Activated naive CD4-positive, alpha-beta T cell treated with anti-CD3 and anti-CD28 coated beads, Interleukin-2, amount 50 U/mL, for 16 hours (primary cell): Measurements from ENCODE around the gene DNAH17.

ENCODE experiments used
- DNase-seq: peaks from one replicate; pipeline ENCODE4 v3.0.0-alpha.2; 2020

The DNAH17 gene

DNA sequence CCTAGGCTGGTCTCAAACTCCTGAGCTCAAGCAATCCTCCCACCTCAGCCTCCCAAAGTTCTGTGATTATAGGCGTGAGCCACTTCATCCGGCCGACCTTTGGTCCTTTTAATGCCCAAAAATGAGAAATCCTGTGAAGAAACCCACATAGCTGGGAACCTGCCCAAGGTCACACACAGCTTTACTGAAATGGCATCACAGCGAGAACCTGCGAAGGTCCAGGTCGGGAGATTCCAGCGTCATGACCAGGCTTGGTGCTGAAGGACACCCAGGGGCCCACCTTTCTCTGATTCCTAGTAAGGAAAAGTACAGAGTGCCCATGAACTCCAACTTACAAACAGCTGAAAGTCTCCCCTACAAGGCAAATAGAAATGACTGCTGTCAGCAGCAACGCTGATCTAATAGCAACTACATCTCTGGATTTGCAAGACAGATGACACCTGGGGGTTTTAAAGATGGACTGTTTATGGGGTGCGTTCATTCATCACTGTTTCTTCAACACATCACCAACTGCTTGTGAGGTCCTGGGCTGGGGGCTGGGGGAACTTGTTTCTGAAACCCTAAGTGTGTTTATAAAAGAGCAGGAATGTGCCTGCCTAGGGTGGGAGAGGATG lies 24.5 kb upstream of the DNAH17 start:
- DNase-seq: no peak

DNA sequence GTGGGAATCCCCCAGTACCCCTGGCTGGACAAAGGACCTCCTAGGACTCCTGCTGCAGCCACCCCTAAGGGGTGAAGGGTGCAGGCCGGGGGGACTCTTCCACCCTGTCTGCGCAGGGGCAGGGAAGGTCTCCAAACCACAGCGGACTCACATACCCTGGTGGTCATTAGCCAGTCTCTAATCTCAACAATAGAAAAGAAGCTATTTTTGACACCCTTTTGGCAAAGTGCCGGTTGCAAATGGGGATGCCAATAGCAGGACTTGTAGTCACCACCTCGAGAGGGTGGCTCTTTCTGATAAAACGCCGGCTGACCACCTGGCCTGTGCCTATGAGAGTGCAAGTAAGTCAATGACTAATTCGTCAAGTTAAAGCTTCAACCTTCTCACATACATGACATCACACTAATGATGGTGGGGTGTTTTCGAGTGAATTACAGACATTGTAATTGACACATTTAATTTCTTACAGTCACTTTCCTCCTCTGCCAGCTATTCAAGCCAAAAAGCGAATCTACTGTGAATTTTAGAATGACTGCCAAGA lies 23.1 kb upstream of the DNAH17 start:
- no peak for DNase-seq

DNA sequence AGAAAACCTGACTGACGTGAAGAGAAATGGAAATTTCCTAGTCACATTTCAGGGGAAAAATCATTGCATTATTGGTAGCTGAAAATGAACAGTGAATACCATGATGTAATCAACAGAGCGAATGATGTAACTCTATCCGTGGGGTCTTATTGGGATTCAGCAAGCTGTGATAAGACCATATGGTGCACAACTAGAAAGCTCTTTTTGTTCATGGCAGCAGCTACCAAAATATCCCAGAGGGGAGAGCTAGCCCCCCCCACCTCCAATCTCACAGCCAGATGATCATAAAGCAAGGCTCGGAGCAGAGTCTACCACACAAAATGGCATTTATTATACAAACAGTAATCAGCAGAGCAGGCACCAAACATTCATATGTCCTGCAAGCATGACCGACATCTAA lies 22.2 kb upstream of the DNAH17 start:
- no peak for DNase-seq

DNA sequence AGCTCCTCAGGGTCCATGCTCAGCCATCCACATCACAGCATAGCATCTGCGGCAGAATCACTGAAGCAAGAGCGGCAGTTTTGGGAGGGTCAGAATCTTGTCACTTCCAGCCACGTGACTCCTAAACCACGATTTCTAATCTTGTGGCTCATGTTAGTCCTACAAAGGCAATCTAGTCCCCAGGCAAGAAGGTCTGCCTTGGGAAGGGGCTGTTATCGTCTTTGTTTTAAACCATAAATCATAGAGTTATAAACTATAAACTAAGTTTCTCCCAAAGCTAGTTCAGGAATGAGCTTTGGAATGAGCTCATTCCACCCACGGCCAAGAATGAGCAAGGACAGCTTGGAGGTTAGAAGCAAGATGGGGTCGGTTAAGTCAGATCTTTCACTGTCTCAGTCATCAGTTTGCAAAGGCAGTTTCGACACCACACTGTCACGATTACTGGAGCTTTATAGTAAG lies 20.8 kb upstream of the DNAH17 start:
- no peak for DNase-seq

DNA sequence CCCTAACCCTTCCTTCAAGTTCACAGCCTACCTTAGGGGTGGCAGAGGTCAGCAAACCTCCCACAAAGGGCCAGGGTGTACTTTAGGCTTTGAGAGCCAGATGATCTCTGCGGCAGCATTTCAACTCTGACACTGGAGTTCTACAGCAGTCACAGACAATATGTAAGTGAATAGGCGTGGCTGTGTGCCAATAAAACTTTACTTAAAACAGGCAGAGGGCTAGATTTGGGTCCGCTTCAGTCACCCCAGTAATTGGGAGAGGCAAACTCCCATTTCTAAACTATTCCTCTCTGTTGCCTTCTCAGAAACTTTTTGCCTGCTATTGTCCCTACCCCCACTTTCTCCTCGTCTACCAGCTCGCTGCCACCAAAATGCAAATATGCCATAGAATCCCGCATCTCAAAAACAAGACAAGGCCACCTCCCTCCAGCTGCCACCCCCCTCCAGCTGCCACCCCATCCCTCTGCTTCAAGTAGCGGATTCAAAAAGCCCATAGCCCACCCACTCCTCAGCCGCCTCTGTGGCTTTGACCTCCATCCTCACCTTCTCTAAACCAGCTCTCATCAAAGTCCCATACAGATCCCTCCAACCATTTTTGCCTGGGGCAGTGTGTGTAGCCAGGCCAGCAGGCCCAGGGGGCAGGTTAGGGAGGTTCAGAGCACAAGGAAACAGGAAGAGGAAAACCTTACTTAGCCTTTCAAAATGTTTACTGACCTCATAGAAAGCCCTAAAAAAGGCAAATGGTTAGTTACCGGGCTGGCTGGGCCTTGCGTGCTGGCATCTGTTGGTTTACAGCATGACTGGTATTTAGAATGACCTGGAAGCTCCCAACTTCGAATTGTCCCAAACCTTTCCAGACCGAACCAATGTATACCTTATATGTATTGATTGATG lies 19.9 kb upstream of the DNAH17 start:
- no peak for DNase-seq

DNA sequence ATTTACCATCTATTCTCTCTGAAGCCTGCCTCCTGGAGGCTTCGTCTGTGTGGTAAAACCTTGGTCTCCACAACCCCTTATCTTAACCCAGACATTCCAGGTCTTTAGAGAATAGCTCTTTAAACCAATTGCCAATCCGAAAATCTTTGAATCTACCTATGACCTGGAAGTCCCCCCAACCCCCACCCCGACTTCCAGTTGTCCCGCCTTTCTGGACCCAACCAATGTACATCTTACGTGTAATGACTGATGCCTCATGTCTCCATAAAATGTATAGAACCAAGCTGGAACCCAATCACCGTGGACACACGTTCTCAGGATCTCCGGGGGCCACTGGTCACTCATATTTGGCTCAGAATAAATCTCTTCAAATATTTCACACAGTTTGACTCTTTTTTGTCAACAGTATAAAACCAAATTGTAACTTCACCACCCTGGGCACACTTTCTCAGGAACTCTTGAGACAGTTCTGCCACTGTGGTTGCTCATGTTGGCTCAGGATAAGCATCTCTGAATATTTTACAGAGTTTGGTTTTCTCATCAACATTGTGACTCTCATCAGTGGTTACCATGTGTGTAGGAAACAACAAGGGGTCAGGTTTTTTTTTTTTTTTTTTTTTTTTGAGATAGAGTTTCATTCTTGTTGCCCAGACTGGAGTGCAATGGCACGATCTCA lies 18.1 kb upstream of the DNAH17 start:
- no peak for DNase-seq

DNA sequence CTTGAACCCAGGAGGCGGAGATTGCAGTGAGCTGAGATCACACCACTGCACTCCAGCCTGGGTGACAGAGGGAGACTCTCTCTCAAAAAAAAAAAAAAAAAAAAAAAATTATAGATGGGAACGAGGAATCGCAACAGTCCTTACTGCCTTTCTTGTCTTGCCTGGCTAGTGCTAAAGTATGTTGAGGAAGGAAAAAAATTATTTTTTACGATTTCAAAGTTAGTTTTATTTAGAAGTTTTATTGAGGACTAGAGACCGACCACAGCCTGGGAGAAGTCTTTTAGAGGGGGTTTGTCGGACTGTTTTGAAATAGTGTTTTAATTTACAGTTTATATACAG lies 15.8 kb upstream of the DNAH17 start:
- no peak for DNase-seq

DNA sequence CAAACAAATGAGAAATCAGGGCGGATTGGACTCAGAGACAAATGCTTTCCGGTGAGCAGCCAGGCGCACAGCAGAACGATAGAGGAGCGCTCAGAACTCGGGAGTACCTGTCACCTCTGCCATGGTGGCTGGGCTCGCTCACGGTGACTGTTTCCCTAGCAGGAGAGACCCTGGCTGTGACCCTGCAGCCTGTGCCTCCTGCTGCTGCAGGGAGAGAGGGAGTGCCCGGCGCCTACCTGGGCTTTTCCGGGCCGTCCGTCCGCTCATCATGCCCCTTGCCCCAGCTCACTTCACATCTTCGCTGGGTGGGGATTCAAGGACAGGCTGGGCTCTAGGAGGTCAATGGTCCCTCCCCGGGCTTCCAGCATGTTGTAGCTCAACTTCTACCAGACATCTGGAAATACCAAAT lies 14.1 kb upstream of the DNAH17 start:
- no peak for DNase-seq

DNA sequence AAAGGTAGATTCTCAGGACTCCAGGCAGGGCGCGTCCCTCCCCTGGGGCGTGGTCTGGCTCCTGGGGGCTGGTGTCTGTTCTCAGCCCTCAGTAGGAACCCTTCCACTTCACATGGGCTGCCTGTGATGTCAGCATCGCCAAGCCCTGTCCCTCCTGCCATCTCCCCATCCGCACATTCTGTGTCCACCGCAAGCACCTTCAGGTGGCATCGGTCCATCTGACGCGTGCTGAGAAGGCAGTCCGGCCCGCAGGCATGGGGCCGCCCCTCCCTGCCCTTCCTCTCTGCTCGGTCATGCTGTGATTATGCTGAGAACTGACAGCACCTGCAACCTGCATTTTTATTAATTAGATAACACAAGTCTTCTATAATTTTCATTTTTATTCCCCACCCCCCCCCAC lies 12.7 kb upstream of the DNAH17 start:
- no peak for DNase-seq

DNA sequence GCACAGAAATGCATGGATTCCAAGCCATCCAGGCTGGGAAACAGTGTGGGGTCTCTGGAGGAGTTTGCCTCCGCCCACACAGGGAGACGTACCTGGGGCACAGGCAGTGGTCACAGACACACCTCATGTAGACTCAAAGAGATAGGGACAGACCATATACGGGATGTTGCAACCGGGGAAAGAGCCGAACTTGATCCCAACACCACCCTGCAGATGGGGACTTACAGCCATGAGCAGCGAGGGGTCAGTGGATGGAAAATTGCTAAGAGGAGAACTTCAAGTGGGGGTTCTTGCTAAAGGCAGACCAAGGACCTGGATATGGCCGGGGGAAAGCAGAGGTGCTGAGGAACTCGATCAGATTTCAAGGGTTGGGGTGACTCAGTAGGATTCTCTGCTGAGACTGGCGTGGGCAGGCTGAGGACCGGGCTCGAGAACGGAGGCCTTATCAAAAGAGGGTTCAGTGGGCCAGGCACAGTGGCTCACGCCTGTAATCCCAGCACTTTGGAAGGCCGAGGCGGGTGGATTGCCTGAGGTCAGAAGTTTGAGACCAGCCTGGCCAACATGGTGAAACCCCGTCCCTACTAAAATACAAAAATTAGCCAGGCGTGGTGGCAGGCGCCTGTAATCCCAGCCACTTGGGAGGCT lies 12.0 kb upstream of the DNAH17 start:
- DNase-seq: no peak

DNA sequence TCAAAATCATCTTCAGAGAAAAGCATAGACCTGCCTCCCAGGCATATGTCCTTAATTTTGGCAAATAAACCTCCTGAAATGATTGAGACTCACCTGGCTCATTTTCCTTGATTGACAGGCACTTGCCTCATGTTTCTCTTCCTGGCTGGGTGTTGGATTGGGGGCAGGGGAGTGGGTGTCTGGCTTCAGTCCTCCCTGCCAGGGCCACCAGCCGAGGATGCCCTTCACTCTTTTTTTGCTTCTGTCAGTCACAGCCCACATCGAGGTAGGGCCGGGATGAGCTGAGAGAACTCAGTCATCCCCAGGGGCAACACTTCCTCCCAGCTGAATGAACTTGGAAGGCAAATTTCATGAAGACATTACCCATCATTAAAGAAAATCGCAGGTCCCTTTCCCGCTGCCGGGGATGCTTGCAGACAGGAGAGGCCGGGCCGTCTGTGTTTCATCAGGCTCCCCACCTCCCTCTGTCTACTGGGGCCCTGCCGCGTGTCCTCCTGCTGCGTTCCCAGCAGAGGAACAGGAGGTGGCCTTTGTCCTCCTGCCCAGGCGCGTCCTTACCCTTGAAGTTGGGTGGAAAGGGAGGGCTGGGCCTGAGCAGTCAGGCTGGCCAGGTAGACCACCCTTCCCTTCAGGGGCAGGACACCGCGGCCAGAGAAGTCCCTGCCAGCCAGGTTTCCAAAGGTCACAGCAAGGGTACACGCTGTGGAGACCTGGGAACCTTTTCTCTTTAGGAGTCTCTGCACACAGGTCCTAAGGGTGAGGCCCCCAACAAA lies 11.2 kb upstream of the DNAH17 start:
- DNase-seq: no peak

DNA sequence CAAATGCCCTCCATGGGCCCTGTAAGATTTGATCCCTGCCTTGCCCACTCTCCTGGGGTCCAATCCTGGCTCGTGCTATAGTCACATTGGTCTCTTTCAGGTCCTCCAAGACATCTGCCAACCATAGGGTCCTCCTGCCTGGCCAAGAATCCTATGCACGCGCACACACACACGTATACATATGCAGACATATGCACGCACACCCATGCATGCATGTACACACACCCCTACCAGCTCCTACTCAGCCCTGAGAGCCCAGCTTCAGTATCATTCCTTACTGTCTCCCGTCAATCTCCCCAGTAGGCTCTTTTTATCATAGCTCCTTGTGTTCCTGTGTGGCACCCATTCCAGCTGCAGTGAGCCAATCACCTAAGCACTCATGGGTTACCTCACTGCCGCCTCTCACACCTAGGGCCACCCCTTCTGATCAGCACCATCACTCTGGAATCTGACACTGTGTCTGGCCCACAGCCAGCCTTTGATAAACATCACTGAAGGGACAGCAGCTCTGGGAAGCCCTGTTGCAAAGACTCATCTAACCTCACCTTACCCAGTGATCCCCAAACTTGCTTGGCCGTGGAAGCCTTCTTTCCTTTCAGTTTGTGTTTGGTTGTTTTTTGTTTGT lies 7.9 kb upstream of the DNAH17 start:
- DNase-seq: no peak

DNA sequence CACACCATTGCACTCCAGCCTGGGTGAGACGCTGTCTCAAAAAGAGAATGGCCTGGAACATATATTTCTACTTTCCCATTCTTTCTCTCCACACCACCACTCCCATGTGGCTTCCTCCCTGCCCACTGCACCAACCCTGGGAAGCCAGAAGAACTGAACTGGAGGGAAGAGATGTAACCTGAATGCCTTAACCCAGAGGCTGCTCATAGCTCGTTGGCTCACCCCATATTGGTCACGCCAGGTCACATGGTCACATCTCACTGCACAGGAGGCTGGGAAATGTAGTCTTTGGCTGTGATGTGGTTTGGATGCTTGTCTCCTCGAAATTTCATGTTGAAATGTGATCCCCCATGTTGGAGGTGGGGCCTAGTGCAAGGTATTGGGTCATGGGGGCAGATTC lies 5.9 kb upstream of the DNAH17 start:
- DNase-seq: no peak

DNA sequence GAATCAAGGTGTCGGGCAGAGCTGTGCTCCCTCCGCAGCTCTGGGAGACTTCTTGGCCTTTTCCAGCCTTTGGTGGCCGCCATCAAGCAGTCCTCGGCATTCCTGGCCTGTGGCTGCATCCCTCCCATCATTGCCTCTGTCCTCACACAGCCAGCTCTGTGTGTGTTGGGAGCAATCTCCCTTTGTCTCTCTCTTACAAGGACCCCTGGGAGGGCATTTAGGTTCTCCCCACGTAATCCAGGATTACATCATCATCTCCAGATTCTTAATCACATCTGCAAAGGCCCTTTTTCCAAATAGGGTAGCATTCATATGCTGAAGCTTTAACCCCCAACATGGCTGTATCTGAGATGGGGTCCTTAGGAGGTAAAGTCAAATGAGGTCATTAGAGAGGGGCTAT lies 4.1 kb upstream of the DNAH17 start:
- DNase-seq: no peak

DNA sequence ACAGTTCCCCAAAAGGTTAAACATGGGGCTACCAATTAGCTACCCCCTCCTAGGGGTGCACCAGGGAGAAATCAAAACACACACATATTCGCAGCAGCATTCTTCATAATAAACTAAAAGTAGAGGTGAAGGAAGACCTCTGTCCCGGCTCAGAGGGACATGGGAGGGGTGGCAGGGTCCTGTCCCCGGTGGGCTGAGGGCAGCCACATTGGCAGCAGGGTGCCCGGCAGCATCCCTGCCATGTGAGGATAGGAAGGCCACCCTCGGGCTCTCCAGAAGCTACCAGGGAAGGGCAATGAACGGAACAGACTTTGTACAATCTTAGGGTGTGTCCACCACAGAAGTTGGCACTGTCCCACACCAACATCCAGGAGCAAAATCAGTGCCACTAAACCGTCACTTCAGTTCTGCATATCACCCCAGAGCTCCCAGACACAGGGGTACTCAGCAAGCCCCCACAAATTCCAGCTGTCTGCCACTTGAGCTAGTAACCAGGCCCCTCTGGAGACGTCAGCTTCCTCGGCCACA lies 3.1 kb upstream of the DNAH17 start:
- no peak for DNase-seq

DNA sequence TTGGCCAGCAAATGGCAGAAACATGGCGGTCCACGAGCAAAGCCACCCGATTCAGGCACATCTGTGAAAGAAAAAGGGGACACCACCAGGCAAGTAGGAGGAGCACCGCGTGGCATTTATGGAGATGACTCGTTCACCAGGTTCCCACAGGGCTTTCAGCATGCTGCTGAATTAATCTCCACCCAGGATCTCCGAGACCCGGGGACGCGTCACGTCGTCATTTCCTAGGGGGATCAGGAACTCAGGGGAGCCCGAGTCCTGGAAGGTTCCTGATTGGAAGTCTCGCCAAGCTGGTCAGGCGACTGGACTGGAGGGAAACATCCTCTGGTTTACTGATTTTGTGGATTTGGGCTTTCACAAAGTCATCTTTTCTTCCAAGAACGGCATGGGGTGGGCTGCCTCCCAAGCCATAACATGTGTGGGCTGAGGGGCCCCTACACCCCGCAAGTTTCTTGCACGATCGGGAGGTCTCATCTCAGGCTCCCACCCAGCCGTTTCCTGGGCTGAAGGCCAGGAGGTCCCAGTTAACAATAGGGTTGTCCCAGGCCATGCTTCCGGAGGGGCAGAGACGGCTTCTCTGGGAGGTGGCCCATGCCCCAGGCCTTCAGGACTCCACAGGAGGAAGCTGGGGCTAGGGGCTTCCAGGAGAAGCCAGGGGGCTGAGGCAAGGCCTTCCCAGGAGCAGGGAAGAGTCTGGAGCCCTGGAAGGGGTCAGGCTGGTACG lies 645 bp downstream of the DNAH17 start:
- no peak for DNase-seq

DNA sequence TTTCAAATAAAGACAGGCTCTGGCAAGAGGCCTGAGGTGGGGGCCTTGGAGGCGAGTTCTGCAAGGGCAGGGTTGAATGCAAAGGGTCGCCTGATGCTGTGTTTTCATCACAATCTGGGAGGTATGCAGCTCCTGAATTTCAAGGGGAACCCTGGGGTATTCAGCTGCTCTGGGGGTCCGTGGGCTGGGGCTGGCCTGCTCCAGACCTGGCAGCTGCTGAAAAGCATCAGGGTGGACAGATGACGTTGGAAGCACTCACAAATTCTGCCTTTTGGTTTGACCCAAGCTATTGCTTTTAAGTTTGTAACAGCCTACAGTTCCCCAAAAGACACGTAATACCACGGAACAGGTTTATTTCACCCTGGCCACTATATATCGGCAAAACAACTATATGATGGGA lies 1.3 kb downstream of the DNAH17 start:
- no peak for DNase-seq

DNA sequence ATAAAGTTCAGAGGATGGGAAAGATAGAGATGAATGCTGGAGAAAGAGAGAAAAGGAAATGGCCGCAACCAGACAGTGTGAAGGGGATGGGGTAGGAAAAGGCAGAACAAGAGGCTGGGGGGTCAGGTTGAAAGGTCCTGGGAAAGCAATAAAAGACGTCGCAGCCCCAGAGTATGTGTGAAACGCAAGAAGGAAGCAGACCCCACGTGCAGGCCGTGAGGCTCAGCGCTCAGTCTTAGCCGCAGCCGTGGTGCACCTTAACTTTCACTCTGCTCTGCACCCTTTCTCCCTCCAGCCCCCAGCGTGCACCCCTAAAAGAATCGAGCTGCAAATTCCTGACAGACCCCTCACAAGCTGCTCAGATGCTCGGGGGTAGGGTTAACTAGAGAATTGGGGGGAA lies 1.9 kb downstream of the DNAH17 start:
- DNase-seq: no peak

DNA sequence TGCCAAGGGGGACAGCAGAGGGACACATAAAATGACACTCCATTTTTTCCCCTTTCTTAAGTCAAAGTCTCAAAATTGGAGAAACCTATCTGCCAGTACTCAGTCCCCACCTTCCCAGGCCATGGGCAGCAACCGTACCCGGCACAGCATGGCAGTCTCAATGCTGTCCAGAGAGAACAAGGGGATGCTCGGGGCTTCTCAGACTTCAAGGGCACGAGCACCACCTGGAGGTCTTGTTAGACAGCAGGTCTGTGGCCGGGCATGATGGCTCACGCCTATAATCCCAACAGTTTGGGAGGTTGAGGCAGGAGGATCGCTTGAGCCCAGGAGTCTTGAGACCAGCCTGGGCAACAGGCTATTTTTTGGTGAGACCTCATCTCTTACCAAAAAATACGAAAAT lies 3.2 kb downstream of the DNAH17 start:
- no peak for DNase-seq

DNA sequence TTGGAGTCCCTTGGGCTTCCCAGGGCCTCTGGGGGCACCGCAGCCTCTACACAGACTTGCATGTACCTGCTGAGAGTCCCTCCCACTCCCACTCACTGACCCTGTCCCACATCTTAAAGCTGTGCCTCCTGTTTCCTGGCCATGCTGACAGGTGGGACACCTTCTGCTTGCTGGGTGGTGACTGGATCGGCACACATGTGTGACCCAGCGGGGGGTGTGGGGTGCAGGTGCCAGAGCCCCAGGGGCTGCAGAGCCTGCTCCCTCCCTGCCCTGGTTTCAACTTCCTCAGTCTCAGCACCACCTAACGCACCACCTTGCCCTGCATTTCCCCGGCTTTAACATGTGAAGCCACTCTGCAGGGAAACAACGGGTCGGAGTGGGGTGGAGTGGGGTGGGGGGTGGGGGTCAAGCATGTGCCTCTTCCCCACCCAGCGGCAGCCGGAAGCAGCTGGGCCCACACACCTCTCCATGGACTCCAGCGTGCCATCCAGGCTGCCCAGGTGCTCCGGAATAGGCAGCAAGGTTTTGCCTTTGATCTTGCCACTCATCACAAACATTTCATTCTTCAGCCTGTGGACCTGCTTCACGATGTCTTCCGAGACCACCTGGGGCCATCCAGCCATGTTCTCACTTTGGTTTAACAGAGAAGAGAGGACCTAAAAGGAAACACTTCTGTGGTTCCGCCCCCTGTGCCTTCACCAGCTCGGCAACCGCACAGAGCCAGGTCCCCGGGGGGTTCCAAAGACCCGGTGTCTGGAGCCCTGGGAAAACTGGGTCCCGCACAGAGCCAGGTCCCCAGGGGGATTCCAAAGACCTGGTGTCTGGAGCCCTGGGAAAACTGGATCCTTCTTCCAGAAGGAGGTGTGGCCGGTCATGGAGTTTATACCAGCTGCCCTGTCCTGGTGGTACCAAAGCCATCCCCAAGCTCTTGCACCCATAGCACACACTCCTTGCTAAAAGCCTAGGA lies 4.7 kb downstream of the DNAH17 start:
- no peak for DNase-seq
